ENCODE data around the gene ACTL10. TPM values are rescaled to one million over a fixed set of nuclear protein-coding genes. Genes with fewer than 3 reads are reported as not detected.

The ACTL10 gene
- total and polyA plus RNA-seq, 7 donors, result 0.54 to 4.5 (median 0.66) TPM

DNA sequence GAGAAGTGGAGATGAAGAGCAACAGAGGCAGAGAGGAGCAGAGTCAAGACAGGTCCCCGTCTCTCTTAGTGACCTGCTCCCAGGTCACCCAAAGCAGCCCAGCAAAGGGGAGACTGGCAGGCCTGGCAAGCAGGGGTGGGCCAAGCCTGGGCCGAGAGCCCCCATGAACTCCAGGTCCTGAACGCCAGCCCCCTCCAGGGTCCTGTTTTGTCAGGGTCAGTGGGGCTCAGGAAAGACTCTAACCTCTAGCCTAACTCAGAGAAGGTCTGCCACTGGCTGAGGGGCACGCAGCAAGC is 6.3 kb downstream of the ACTL10 start:
- peaks cover 0 to 30% (median 6%) of the 10 kb centered on the region in 4 donors for H3K36me3 ChIP-seq
- peak overlapping the region; percentile 89 to 96 (median 94) for H3K27ac ChIP-seq
- no peaks in the 10 kb centered on the region for H3K9me3 ChIP-seq
- intact Hi-C loops (cut with DNase I), result loop anchor here (5.0 kb wide), 1 partner anchor 139 kb away; the partner anchor contains the start of gene CHMP4B
- H3K4me3 ChIP-seq, result peak overlapping the region; percentile 55 to 83 (median 74)
- peaks cover 0 to 46% (median 45%) of the 10 kb centered on the region in 4 donors for H3K4me1 ChIP-seq
- no peaks in the 10 kb centered on the region for H3K27me3 ChIP-seq
- DNase-seq, result no peak
- 64 to 88% methylated on average over 4 of the region's 4 CpGs for WGBS, 2 donors
- no peak for TF ChIP-seq POLR2AphosphoS5 (IDR thresholded peaks at IDR 0.05)
- TF ChIP-seq, protein P1, sequence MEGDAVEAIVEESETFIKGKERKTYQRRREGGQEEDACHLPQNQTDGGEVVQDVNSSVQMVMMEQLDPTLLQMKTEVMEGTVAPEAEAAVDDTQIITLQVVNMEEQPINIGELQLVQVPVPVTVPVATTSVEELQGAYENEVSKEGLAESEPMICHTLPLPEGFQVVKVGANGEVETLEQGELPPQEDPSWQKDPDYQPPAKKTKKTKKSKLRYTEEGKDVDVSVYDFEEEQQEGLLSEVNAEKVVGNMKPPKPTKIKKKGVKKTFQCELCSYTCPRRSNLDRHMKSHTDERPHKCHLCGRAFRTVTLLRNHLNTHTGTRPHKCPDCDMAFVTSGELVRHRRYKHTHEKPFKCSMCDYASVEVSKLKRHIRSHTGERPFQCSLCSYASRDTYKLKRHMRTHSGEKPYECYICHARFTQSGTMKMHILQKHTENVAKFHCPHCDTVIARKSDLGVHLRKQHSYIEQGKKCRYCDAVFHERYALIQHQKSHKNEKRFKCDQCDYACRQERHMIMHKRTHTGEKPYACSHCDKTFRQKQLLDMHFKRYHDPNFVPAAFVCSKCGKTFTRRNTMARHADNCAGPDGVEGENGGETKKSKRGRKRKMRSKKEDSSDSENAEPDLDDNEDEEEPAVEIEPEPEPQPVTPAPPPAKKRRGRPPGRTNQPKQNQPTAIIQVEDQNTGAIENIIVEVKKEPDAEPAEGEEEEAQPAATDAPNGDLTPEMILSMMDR (IDR thresholded peaks at IDR 0.05), result no peak
- TF ChIP-seq EP300 (IDR thresholded peaks at IDR 0.05), result no peak
- no peak for TF ChIP-seq POLR2A (IDR thresholded peaks at IDR 0.05)

DNA sequence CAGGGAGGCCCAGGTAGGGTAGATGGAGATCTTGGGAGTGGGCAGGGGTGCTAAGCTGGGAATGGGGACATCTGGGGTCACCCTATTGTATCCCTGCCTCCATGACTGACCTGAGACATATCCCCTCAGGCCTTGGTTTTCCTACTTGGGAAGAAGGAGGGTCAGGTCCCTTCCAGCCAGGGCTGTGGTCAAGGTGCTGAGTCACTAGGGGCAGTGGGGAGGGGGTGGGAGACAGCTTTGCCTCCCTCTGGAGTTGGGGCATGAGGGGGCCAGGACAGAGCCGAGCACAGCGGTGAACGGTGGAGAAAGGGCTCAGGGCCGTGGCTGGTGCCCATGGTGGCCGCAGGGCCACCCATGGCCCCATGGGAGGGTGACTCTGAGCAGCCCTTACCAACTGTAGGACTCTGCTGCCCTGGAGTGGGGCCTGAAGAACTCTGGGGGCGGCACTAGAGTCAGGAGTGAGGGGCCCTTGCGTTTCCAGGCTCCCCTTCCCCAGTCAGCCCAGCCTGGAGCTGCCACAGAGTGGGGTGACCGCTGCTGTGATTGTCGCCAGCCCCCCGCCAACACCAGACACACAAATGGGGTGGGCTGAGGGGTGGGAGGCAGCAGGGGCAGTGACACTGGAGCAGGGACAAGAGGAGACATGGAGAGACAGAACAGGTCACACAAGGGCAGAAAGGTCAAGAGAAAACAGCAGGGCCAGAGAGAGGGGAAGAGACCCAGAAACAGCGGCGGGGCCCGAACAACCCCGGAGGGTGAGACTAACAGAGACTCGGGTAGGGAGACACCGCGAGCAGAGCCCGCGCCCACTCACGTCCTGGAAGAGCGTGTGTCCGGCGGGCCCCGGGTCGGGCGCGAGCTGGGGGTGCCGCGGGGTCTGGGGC is 6.9 kb downstream of the ACTL10 start:
- Histone ChIP-seq H3K27ac (peak overlapping the region; percentile 89 to 96 (median 94)), H3K4me3 (peak overlapping the region; percentile 55 to 83 (median 74)), H3K36me3 (peaks cover 0 to 30% (median 6%) of the 10 kb centered on the region in 4 donors), H3K4me1 (peaks cover 0 to 40% (median 40%) of the 10 kb centered on the region in 4 donors), H3K9me3 (no peaks in the 10 kb centered on the region), H3K27me3 (no peaks in the 10 kb centered on the region)
- intact Hi-C loops (cut with DNase I), result loop anchor here (5.0 kb wide), 1 partner anchor 139 kb away; the partner anchor contains the start of gene CHMP4B
- DNase-seq, result peak; percentile 68
- TF ChIP-seq POLR2A (IDR thresholded peaks at IDR 0.05) (no peak), EP300 (IDR thresholded peaks at IDR 0.05) (no peak), POLR2AphosphoS5 (IDR thresholded peaks at IDR 0.05) (no peak)
- TF ChIP-seq, protein P1 (IDR thresholded peaks at IDR 0.05), result no peak
- WGBS, 2 donors, result 7 to 22% methylated on average over 29 of the region's 29 CpGs

GRCh38 chr20:33674294-33675135 is 7.8 kb downstream of the ACTL10 start, which contains the start of gene NECAB3:
NECAB3 (minus strand) TSS chr20:33674428; CDS start chr20:33674352, 76 bp downstream.
- H3K4me3 ChIP-seq, result peak within 1 kb of the TSS; percentile 55 to 83 (median 74)
- H3K27me3 ChIP-seq, result no peaks in the 10 kb centered on the region
- peaks cover 0 to 40% (median 39%) of the 10 kb centered on the region in 4 donors for H3K4me1 ChIP-seq
- DNase-seq, result peak; percentile 94
- WGBS, 2 donors, result 2 to 5% methylated on average over 73 of the region's 73 CpGs
- TF ChIP-seq POLR2AphosphoS5 (IDR thresholded peaks at IDR 0.05) (peak; percentile 44 to 72 (median 66)), EP300 (IDR thresholded peaks at IDR 0.05) (no peak), POLR2A (IDR thresholded peaks at IDR 0.05) (peak in 1 of 2 donors; percentile 17)
- no peaks in the 10 kb centered on the region for H3K9me3 ChIP-seq
- H3K36me3 ChIP-seq, result peaks cover 0 to 22% (median 5%) of the 10 kb centered on the region in 4 donors
- H3K27ac ChIP-seq, result peak within 1 kb of the TSS; percentile 89 to 96 (median 94)
- intact Hi-C loops (cut with DNase I), result loop anchor here (5.0 kb wide), 1 partner anchor 138 kb away; the partner anchor contains the start of gene CHMP4B

GRCh38 chr20:33675136-33675959 is 8.6 kb downstream of the ACTL10 start:
- peak; percentile 86 for DNase-seq
- Histone ChIP-seq H3K9me3 (no peaks in the 10 kb centered on the region), H3K27me3 (no peaks in the 10 kb centered on the region), H3K4me1 (peaks cover 0 to 40% (median 39%) of the 10 kb centered on the region in 4 donors), H3K27ac (peak overlapping the region; percentile 89 to 96 (median 94)), H3K36me3 (peaks cover 0 to 14% (median 4%) of the 10 kb centered on the region in 4 donors), H3K4me3 (peak overlapping the region; percentile 32 to 83 (median 68))
- intact Hi-C loops (cut with DNase I), result no loop called here
- WGBS, 2 donors, result 19 to 61% methylated on average over 16 of the region's 16 CpGs
- TF ChIP-seq POLR2AphosphoS5 (IDR thresholded peaks at IDR 0.05), result peak in 3 of 4 donors; percentile 34 to 49 (median 38)
- TF ChIP-seq, protein P1 (IDR thresholded peaks at IDR 0.05), result no peak

Data from sigmoid colon (tissue), 7 donors.